ENCODE results near the gene NEK4. TPM values are rescaled to one million over a fixed set of nuclear protein-coding genes. Genes with fewer than 3 reads are reported as not detected.

Gene NEK4
- total and polyA plus RNA-seq, 5 donors from 2014 or later = 6.3 to 13.9 (median 7.7) TPM

DNA sequence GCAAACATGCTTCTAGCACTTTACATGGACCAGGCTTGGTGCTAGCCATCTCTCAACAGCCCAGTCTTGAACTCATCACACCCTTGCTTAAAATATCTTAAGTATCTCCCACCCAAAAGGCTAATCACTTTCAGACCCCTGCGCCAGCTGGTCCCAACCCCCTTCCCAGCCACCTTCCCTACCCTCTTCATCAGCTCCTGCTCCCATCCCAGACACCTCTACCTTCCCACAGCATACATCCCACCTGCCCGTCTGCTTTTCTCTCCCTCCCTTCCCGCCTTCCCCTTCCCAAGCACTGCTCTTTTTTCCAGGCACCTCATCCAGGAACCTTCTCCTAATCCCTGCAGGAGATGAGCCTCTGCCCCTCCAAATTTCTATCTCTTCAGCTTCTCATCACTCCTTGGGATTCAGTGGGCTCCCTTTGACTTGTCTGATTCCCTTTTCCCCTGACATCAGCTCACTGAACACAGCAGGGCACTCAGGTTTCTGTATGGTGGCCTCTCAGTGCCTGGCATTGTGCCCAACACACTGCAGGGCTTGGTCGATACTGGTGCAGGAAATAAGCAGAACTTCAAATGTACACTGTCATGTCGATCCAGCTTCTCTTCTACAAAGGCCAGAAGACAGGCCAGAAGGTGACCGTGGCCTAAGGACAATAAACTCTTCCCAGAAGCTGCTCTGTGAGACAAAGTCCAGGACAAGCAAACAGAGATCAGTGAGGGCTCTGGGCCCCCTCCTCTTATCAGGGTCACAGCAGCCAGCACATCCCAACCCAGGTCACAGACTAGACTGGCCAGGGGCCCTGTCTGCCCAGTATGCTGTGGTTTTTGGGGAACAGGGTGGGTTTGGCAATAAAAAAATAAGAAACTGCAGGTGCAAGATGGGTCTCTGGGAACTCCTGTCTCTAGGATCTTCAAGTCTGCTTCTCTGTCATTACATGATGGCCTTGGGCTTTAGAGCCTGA lies 4.4 kb upstream of the NEK4 start:
- no peak for DNase-seq
- H3K4me1 Mint-ChIP-seq = peaks cover 4 to 14% (median 12%) of the 10 kb centered on the region in 4 donors
- no peaks in the 10 kb centered on the region for H3K9me3 ChIP-seq (ENCODE audit: control insufficient read depth in 2 of 2, low read length in 2 of 2)
- peaks cover 5% of the 10 kb centered on the region for H3K4me1 ChIP-seq (ENCODE audit: control insufficient read depth, insufficient read depth, low read length, poor library complexity, severe bottlenecking)
- peaks cover 16% of the 10 kb centered on the region for H3K27me3 Mint-ChIP-seq
- H3K9me3 Mint-ChIP-seq = no peaks in the 10 kb centered on the region
- H3K27ac Mint-ChIP-seq = peak overlapping the region in 1 of 3 donors; percentile 76
- no peak for ATAC-seq (ENCODE audit: low read depth in 2 of 2)
- no peaks in the 10 kb centered on the region for H3K36me3 Mint-ChIP-seq
- H3K27ac ChIP-seq (ENCODE audit: insufficient read depth, low read length, poor library complexity, severe bottlenecking) = no peak overlapping the region
- H3K27me3 ChIP-seq (ENCODE audit: control insufficient read depth, insufficient read depth, low read length) = no peaks in the 10 kb centered on the region
- peak overlapping the region in 3 of 4 donors; percentile 3 to 43 (median 11) for H3K4me3 Mint-ChIP-seq
- H3K4me3 ChIP-seq (ENCODE audit: low read depth, low read length) = no peak overlapping the region
- H3K36me3 ChIP-seq (ENCODE audit: control insufficient read depth, insufficient read depth, low read length) = no peaks in the 10 kb centered on the region

DNA sequence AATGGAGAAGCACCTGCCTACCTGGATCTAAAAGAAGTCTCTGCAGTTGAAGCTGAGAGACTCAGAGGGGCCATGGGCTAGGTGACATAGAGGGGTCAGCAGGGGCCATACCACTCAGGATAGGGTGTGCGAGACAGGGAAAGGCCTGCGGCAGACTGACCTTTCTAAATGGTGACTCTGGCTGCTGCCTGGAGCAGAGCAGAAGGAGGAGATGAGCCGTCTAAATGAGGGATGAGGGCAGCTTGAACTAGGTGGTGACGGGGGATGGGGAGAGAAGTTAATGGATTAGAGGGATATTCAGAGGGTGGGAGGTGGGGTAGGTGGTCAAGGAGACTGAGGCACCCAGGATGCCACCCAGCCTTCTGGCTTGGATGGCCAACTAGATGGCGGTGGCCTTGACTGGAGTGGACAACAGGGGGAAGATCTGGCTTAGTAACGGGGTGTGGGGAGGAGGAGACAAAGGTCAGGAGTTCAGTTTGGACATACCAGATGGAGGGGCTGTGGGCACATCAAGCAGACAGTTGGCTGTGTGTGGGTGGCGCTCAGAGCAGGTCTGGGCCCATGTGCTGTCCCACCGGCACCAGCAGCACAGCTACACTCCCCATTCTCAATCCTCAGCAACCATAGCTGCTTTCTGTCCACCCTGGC lies 3.5 kb upstream of the NEK4 start:
- H3K36me3 ChIP-seq (ENCODE audit: control insufficient read depth, insufficient read depth, low read length) = no peaks in the 10 kb centered on the region
- ATAC-seq (ENCODE audit: low read depth in 2 of 2) (no peak), DNase-seq (no peak)
- H3K4me3 ChIP-seq (ENCODE audit: low read depth, low read length) = no peak overlapping the region
- Mint-ChIP-seq H3K9me3 (no peaks in the 10 kb centered on the region), H3K27me3 (peaks cover 11% of the 10 kb centered on the region), H3K36me3 (no peaks in the 10 kb centered on the region), H3K27ac (no peak overlapping the region), H3K4me1 (peaks cover 11 to 24% (median 18%) of the 10 kb centered on the region in 4 donors), H3K4me3 (no peak overlapping the region)
- H3K9me3 ChIP-seq (ENCODE audit: control insufficient read depth in 2 of 2, low read length in 2 of 2) = no peaks in the 10 kb centered on the region
- H3K27me3 ChIP-seq (ENCODE audit: control insufficient read depth, insufficient read depth, low read length) = no peaks in the 10 kb centered on the region
- H3K27ac ChIP-seq (ENCODE audit: insufficient read depth, low read length, poor library complexity, severe bottlenecking) = no peak overlapping the region
- H3K4me1 ChIP-seq (ENCODE audit: control insufficient read depth, insufficient read depth, low read length, poor library complexity, severe bottlenecking) = peaks cover 15% of the 10 kb centered on the region

DNA sequence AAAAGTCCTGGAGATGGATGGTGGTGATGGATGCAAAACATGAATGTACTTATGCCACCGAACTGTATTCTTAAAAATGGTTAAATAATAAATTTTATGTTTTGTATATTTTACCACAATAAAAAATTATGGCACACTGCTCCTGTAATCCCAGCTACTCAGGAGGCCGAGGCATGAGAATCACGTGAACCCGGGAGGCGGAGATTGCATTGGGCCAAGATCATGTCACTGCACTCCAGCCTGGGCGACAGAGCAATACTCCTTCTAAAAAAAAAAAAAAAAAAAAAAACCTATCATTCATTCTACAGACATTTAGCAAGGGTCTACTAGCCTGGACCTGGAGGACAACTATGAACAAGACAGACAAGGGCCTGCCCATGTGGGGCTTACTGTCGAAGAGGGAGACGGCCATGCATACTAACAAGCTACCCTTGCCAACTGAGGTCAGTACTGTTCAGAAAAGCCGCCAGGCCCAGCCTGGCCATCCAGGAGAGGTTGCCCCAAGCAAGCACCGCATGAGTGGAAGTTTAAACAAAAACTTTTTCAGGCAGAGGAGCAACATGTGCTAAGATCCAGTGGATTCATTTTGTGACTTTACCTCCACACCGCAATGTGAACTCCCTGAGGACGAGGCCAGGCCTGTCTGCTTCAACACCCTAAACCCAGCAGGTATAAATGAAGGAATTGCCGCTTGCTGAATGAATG lies 2.8 kb upstream of the NEK4 start:
- peaks cover 11 to 25% (median 19%) of the 10 kb centered on the region in 4 donors for H3K4me1 Mint-ChIP-seq
- H3K27ac Mint-ChIP-seq = peak overlapping the region in 1 of 3 donors; percentile 37
- DNase-seq = no peak

DNA sequence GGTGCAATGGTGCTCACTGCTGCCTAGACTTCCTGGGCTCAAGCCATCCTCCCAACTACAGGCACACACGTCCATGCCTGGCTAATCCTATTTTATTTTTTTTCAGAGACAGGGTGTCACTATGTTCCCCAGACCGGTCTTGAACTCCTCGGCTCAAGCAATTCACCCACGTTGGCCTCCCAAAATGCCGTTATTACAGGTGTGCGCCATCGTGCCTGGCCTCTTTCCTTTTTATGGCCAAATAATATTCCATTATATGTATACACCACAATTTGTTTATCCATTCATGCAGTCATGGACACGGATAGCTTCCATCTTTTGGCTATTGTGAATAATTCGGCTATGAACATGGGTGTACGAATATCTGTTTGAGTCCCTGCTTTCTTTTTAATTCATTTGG lies 962 bp upstream of the NEK4 start:
- H3K27me3 Mint-ChIP-seq = peaks cover 6% of the 10 kb centered on the region

More for the DNA sequence above, 2.8 kb upstream of the NEK4 start:
- Mint-ChIP-seq H3K9me3 (no peaks in the 10 kb centered on the region), H3K27me3 (peaks cover 7% of the 10 kb centered on the region), H3K36me3 (no peaks in the 10 kb centered on the region), H3K4me3 (peak overlapping the region in 2 of 4 donors; percentile 14 to 40)
- Histone ChIP-seq H3K4me1 (ENCODE audit: control insufficient read depth, insufficient read depth, low read length, poor library complexity, severe bottlenecking) (peaks cover 15% of the 10 kb centered on the region), H3K36me3 (ENCODE audit: control insufficient read depth, insufficient read depth, low read length) (no peaks in the 10 kb centered on the region), H3K9me3 (ENCODE audit: control insufficient read depth in 2 of 2, low read length in 2 of 2) (no peaks in the 10 kb centered on the region), H3K27ac (ENCODE audit: insufficient read depth, low read length, poor library complexity, severe bottlenecking) (no peak overlapping the region), H3K27me3 (ENCODE audit: control insufficient read depth, insufficient read depth, low read length) (no peaks in the 10 kb centered on the region), H3K4me3 (ENCODE audit: low read depth, low read length) (no peak overlapping the region)
- ATAC-seq (ENCODE audit: low read depth in 2 of 2) = no peak

DNA sequence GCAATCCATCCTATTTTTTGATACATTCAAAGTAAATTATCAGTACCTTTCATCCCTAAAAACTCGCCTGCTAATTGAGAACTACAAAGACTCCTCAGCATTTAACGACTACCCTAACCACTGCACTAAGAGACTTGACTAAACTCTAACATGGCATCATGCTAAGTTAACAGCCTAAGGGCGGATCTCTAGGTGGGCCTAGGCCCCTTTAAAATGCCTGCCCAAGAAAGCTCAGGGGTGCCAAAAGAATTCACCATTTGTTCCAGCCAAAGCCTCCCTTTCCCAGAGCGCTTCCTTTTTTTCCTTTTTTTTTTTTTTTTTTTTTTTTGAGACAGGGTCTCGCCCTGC lies 568 bp upstream of the NEK4 start:
- Mint-ChIP-seq H3K4me3 (peak overlapping the region; percentile 93 to 98 (median 98)), H3K9me3 (no peaks in the 10 kb centered on the region), H3K36me3 (peaks cover 3% of the 10 kb centered on the region), H3K4me1 (peaks cover 15 to 25% (median 21%) of the 10 kb centered on the region in 4 donors), H3K27me3 (peaks cover 6% of the 10 kb centered on the region), H3K27ac (peak overlapping the region; percentile 90 to 97 (median 92))
- no peaks in the 10 kb centered on the region for H3K27me3 ChIP-seq (ENCODE audit: control insufficient read depth, insufficient read depth, low read length)
- no peak for DNase-seq
- H3K9me3 ChIP-seq (ENCODE audit: control insufficient read depth in 2 of 2, low read length in 2 of 2) = no peaks in the 10 kb centered on the region
- ATAC-seq (ENCODE audit: low read depth in 2 of 2) = no peak
- peak overlapping the region; percentile 62 for H3K27ac ChIP-seq (ENCODE audit: insufficient read depth, low read length, poor library complexity, severe bottlenecking)
- H3K36me3 ChIP-seq (ENCODE audit: control insufficient read depth, insufficient read depth, low read length) = peaks cover 7% of the 10 kb centered on the region
- peak overlapping the region; percentile 90 for H3K4me3 ChIP-seq (ENCODE audit: low read depth, low read length)
- peaks cover 15% of the 10 kb centered on the region for H3K4me1 ChIP-seq (ENCODE audit: control insufficient read depth, insufficient read depth, low read length, poor library complexity, severe bottlenecking)

More for the DNA sequence above, 962 bp upstream of the NEK4 start:
- Histone ChIP-seq H3K4me3 (ENCODE audit: low read depth, low read length) (no peak overlapping the region), H3K27ac (ENCODE audit: insufficient read depth, low read length, poor library complexity, severe bottlenecking) (peak overlapping the region; percentile 62), H3K27me3 (ENCODE audit: control insufficient read depth, insufficient read depth, low read length) (no peaks in the 10 kb centered on the region), H3K9me3 (ENCODE audit: control insufficient read depth in 2 of 2, low read length in 2 of 2) (no peaks in the 10 kb centered on the region), H3K36me3 (ENCODE audit: control insufficient read depth, insufficient read depth, low read length) (peaks cover 6% of the 10 kb centered on the region), H3K4me1 (ENCODE audit: control insufficient read depth, insufficient read depth, low read length, poor library complexity, severe bottlenecking) (peaks cover 15% of the 10 kb centered on the region)
- Mint-ChIP-seq H3K4me3 (peak overlapping the region; percentile 93 to 98 (median 98)), H3K36me3 (peaks cover 3% of the 10 kb centered on the region), H3K9me3 (no peaks in the 10 kb centered on the region), H3K27ac (peak overlapping the region in 1 of 3 donors; percentile 90), H3K4me1 (peaks cover 15 to 25% (median 21%) of the 10 kb centered on the region in 4 donors)
- DNase-seq (no peak), ATAC-seq (ENCODE audit: low read depth in 2 of 2) (no peak)

DNA sequence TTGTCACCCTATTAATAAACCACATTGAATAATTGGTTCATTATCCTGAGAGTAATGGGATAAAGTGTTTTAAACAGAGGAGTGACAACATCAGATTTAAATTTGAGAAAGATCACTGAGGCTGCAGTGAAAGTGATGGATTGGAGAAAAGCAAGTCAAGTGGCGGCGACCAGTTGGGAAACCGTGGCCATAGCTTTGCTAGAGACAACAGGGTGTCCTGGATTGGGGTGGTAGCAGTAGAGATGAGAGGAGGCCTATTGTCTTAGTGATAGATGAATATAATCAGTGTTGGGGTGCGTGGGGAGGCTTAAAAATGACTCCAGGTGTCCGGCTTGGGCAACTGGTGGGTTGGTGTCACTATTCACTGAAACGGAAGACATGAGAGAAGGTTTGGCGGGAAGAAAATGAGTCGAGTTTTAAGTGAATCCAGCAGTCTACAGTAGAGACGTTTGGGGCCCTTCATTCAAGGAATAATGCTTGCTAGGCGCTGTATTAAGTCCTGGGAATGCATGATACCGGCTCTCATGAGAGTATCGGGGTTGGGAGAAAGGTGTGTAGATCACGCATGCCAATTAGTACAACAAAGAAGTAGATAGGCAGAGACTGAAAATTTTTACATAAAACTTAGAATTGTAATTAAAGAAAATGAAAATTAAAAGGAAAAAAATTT lies 819 bp downstream of the NEK4 start:
- Histone ChIP-seq H3K4me3 (ENCODE audit: low read depth, low read length) (peak overlapping the region; percentile 82), H3K27ac (ENCODE audit: insufficient read depth, low read length, poor library complexity, severe bottlenecking) (peak overlapping the region; percentile 62), H3K36me3 (ENCODE audit: control insufficient read depth, insufficient read depth, low read length) (peaks cover 18% of the 10 kb centered on the region), H3K27me3 (ENCODE audit: control insufficient read depth, insufficient read depth, low read length) (no peaks in the 10 kb centered on the region), H3K9me3 (ENCODE audit: control insufficient read depth in 2 of 2, low read length in 2 of 2) (no peaks in the 10 kb centered on the region), H3K4me1 (ENCODE audit: control insufficient read depth, insufficient read depth, low read length, poor library complexity, severe bottlenecking) (peaks cover 15% of the 10 kb centered on the region)
- Mint-ChIP-seq H3K9me3 (no peaks in the 10 kb centered on the region), H3K27ac (peak overlapping the region; percentile 20 to 92 (median 81)), H3K27me3 (no peaks in the 10 kb centered on the region), H3K36me3 (peaks cover 3% of the 10 kb centered on the region), H3K4me3 (peak overlapping the region; percentile 93 to 98 (median 98)), H3K4me1 (peaks cover 15 to 25% (median 21%) of the 10 kb centered on the region in 4 donors)
- ATAC-seq (ENCODE audit: low read depth in 2 of 2) (no peak), DNase-seq (peak in 1 of 3 donors; percentile 11)

DNA sequence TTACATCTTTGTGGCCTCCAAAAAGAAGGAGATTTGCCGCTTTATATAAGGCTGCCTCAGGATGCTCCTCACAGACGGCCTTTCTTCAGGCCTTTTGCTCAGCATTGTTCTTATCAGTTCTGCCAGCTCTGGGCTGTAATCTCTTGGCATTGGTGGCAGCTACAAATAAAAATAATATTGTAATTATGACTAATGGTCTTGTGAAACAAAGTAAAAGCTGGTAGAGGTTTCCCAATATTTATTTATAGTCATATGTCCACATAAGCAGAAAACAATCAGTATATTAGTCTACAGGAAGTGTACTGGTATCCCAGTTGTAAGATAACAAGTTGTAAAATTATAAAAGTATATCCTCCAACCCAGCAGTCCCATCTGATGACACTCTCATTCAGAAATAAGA lies 7.3 kb downstream of the NEK4 start:
- Mint-ChIP-seq H3K4me3 (no peak overlapping the region), H3K27ac (no peak overlapping the region), H3K27me3 (no peaks in the 10 kb centered on the region), H3K4me1 (peaks cover 0 to 8% (median 0%) of the 10 kb centered on the region in 4 donors), H3K9me3 (no peaks in the 10 kb centered on the region), H3K36me3 (peaks cover 32% of the 10 kb centered on the region)
- no peak for DNase-seq
- H3K4me1 ChIP-seq (ENCODE audit: control insufficient read depth, insufficient read depth, low read length, poor library complexity, severe bottlenecking) = no peaks in the 10 kb centered on the region
- peaks cover 62% of the 10 kb centered on the region for H3K36me3 ChIP-seq (ENCODE audit: control insufficient read depth, insufficient read depth, low read length)
- no peaks in the 10 kb centered on the region for H3K9me3 ChIP-seq (ENCODE audit: control insufficient read depth in 2 of 2, low read length in 2 of 2)
- no peaks in the 10 kb centered on the region for H3K27me3 ChIP-seq (ENCODE audit: control insufficient read depth, insufficient read depth, low read length)
- H3K4me3 ChIP-seq (ENCODE audit: low read depth, low read length) = no peak overlapping the region
- ATAC-seq (ENCODE audit: low read depth in 2 of 2) = no peak
- H3K27ac ChIP-seq (ENCODE audit: insufficient read depth, low read length, poor library complexity, severe bottlenecking) = no peak overlapping the region

All from CD4-positive, CD25-positive, alpha-beta regulatory T cell (primary cell).